ENCODE data around the gene SLIT3.

DNA sequence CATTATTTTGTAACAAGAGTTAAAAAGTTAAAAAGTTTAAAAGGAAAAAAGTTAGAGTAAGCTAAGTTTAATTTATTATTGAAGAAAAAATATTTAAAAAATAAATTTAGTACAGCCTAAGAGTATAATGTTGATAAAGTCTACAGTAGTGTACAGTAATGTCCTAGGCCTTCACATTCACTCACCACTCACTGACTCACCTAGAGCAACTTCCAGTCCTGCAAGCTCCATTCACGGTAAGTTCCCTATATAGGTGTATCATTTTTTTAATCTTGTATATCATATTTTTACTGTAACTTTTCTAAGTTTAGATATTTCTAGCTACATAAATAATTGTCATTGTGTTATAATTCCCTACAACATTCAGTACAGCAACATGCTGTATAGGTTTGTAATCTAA is 652.4 kb downstream of the SLIT3 start:
- TF ChIP-seq, protein P1, sequence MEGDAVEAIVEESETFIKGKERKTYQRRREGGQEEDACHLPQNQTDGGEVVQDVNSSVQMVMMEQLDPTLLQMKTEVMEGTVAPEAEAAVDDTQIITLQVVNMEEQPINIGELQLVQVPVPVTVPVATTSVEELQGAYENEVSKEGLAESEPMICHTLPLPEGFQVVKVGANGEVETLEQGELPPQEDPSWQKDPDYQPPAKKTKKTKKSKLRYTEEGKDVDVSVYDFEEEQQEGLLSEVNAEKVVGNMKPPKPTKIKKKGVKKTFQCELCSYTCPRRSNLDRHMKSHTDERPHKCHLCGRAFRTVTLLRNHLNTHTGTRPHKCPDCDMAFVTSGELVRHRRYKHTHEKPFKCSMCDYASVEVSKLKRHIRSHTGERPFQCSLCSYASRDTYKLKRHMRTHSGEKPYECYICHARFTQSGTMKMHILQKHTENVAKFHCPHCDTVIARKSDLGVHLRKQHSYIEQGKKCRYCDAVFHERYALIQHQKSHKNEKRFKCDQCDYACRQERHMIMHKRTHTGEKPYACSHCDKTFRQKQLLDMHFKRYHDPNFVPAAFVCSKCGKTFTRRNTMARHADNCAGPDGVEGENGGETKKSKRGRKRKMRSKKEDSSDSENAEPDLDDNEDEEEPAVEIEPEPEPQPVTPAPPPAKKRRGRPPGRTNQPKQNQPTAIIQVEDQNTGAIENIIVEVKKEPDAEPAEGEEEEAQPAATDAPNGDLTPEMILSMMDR (IDR thresholded peaks at IDR 0.05), result no peak
- no peak for TF ChIP-seq POLR2A (IDR thresholded peaks at IDR 0.05)

All from right lobe of liver (tissue), 4 donors.